ENCODE data around the gene CTXN3.

Gene CTXN3

DNA sequence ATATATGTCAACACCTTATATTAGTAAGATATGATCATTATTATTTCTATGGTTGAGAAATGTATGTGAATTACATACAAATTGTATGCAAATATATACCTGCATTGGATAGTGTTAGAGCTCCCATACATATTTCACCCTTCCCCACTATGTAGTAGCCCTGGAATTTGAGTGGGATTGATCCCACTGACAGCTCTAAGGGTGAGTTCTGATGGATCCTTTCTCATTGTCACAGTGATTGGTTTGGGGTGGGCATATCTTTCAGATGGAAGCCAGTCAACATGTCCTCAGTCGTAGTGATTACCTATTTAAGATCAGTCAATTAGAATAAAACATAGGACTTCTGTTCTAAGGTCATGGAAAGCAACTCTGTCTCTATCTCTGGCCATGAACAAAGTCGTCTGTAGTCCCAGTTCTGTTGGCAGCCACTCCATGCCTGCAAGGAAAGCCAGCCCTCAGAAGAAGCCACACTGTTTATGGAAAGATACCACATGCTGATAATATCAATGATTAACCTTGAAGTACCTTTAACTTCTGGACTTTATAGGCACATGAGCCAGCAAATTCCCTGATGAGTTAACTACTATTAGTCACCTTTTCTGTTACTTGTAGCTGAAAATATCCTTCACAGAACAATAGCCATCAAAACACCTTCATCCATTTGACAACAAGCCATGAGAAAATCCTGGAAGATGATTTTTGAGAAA is 49.2 kb downstream of the CTXN3 start:
- DNase-seq (ENCODE audit: low read depth in 3 of 3): no peak

DNA sequence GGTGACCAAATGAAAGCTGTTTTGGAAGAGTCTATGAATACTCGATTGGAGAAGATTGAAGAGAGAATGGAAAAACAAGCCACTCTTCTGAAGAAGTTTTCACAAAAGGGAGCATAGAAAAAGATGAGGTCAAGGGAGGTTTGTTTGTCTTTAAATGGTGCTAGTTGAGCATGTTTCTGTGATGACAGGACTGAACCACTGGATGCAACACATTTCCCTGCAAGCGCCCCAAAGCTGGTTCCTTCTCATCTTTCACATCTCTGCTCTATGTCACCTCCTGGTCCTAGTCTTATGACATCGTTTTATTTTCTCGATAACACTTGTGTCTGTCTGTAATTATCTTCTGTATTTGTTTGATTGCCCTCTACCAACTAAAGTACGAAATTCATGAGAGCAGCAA is 50.5 kb downstream of the CTXN3 start:
- DNase-seq (ENCODE audit: low read depth in 3 of 3): no peak

GRCh38 chr5:127700237-127700766 is 51.4 kb downstream of the CTXN3 start:
- DNase-seq (ENCODE audit: low read depth in 3 of 3): no peak

GRCh38 chr5:127702434-127702833 is 53.6 kb downstream of the CTXN3 start:
- no peak for DNase-seq (ENCODE audit: low read depth in 3 of 3)

DNA sequence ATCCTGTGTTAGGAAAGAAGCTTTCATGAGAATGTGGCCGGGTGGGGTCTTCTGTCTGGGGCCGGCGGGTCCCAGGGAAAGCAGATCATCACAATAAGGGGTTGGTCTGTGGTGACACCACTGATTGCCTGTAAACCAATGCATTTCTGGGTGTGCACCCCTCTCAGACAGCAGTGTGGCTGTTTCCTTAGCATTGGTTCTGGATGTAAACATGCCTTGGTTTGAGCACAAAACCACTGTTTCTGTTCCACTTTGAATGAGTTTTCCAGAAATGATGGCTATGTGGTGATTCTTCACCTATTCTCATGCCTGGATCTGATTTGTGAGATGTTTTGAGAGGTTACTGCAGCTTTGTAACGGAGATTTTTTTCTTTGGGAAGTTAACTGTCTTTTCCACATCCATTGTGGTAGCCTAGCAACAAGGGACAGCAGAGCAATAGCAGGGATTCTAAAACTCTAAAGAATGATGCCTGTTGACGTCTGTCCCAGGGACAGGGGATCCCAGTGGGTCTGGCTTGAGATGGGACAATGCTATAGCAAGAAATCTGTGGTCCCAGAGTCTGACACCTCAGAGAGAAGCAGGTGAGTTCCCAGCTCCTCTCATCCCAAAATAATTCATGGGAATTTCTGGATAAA is 54.2 kb downstream of the CTXN3 start, which contains the start of gene CCDC192:
TSS of gene CCDC192 (plus strand) at position 466 of the 636 bp plus-strand sequence. CDS start at position 521, 55 bp downstream.
- DNase-seq (ENCODE audit: low read depth in 3 of 3): no peak

- no peak for DNase-seq (ENCODE audit: low read depth in 3 of 3)
Observed at GRCh38 chr5:127705120-127705892, 56.4 kb downstream of the CTXN3 start.

- no peak for DNase-seq (ENCODE audit: low read depth in 3 of 3)
Observed at GRCh38 chr5:127706691-127707090, 57.8 kb downstream of the CTXN3 start.

DNA sequence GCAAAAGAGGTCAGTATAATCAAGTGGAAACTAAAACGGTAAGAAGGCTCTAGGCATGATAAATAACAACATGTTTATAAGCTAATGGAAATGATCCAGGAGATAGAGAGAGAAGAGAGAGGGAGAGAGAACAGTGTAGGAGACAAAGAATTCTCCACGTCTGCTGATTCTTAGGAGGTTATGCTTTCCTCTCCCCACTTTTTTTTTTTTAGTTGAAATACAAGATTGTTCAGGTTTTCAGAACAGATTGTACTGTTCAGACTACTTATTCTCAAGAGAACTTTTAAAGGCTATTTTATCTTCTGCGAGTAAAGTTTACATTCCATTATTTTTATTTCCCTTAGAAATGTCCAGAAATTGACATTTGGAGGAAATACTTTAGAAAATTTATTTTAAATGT is 58.3 kb downstream of the CTXN3 start:
- no peak for DNase-seq (ENCODE audit: low read depth in 3 of 3)

Measured in stimulated activated CD4-positive, alpha-beta T cell treated with anti-CD3 and anti-CD28 coated beads, TNF-alpha, amount 100 ng/mL, for 24 hours (primary cell).